Panc1 (cell line): Measurements from ENCODE around the gene CFAP119. TPM values are rescaled to one million over a fixed set of nuclear protein-coding genes. Genes with fewer than 3 reads are reported as not detected.

ENCODE experiments used
- ATAC-seq: fragments of 200-7000 bp; cut with Tn5 transposase; 2 replicates; pipeline ENCODE4 v1.9.1; 2020; ENCODE audit warnings: mild to moderate bottlenecking, moderate library complexity
- BruUV-seq: library from RNA; stranded (reverse); fragments of 400-500 nt; replicated peaks from 2 replicates; lab custom pipeline; 2021; lab: Mats Ljungman, UMichigan
- CTCF ChIA-PET: fragments of 300-600 bp; sonication (Branson Sonifier 250); formaldehyde crosslinking; loops from one replicate; lab custom pipeline; 2022; ENCODE audit warnings: antibody characterized with exemption; lab: Charles Lee
- POLR2A ChIA-PET: fragments of 300-600 bp; sonication (Branson Sonifier 250); formaldehyde crosslinking; loops from one replicate; lab custom pipeline; 2022; ENCODE audit warnings: antibody characterized with exemption; lab: Charles Lee
- DNase-seq: peaks from one replicate; pipeline ENCODE4 v3.0.0-alpha.2; 2010; ENCODE audit warnings: low read depth, low spot score
- H3K27ac ChIP-seq: 2 replicates; pipeline ENCODE4 v1.5.1; 2011; ENCODE audit warnings: mild to moderate bottlenecking, low read length, inconsistent platforms
- H3K27me3 ChIP-seq: fragments of 200-500 bp; sonication (Bioruptor generic); 2 replicates; pipeline ENCODE4 v1.6.0; 2014; ENCODE audit warnings: low read length, inconsistent platforms; ENCODE audit not compliant: control insufficient read depth, insufficient read depth
- H3K36me3 ChIP-seq: fragments of 200-500 bp; sonication (Bioruptor generic); 2 replicates; pipeline ENCODE4 v1.5.1; 2014; ENCODE audit warnings: inconsistent platforms, mild to moderate bottlenecking, low read length, moderate library complexity; ENCODE audit not compliant: control insufficient read depth, insufficient read depth
- H3K4me1 ChIP-seq: 2 replicates; pipeline ENCODE4 v1.5.1; 2011; ENCODE audit warnings: inconsistent platforms, mild to moderate bottlenecking, low read length, moderate library complexity; ENCODE audit not compliant: control insufficient read depth, insufficient read depth
- H3K4me3 ChIP-seq, 2 experiments: 2 replicates each; pipeline ENCODE4 v1.5.1; 2011 to 2012; ENCODE audit warnings: low read depth in 2 of 2, low read length in 2 of 2, mild to moderate bottlenecking in 2 of 2, inconsistent platforms in 1 of 2, moderate library complexity in 1 of 2
- H3K9me3 ChIP-seq: fragments of 200-500 bp; sonication (Bioruptor generic); 2 replicates; pipeline ENCODE4 v1.5.1; 2014; ENCODE audit warnings: low read depth, mild to moderate bottlenecking, inconsistent platforms, low read length, moderate library complexity; ENCODE audit not compliant: control insufficient read depth, insufficient read depth
- CTCF ChIP-seq: fragments of 450-650 bp; IDR thresholded peaks from 2 replicates; pipeline ENCODE4 v1.5.1; 2017; ENCODE audit warnings: mild to moderate bottlenecking
- POLR2AphosphoS5 ChIP-seq: IDR thresholded peaks from 2 replicates; pipeline ENCODE4 v1.6.1; 2012; ENCODE audit warnings: mild to moderate bottlenecking, low read depth, low read length, moderate library complexity
- SIN3A ChIP-seq: IDR thresholded peaks from 2 replicates; pipeline ENCODE4 v1.6.1; 2012; ENCODE audit warnings: low read depth, mild to moderate bottlenecking, low read length, moderate library complexity, borderline replicate concordance; ENCODE audit not compliant: insufficient read depth
- TCF7L2 ChIP-seq: IDR thresholded peaks from 2 replicates; pipeline ENCODE4 v1.6.1; 2011; ENCODE audit warnings: mild to moderate bottlenecking, low read depth, low read length, inconsistent platforms
- in situ Hi-C: cut with HindIII; loops from 2 replicates; pipeline ENCODE4 v1.10.0; 2016; ENCODE audit warnings: low sequenced_read_pairs, low pct_unique_long_range_greater_than_20kb
- intact Hi-C: fragments of 100-400 bp; cut with micrococcal nuclease; formaldehyde crosslinking; loops from one replicate; pipeline ENCODE4 v1.10.0; 2022; ENCODE audit not compliant: unreplicated experiment
- total RNA-seq: library from RNA; stranded (reverse); gene quantifications from one replicate; pipeline ENCODE4 v1.2.1, GENCODE V29; 2021; ENCODE audit not compliant: unreplicated experiment
- TF ChIP-seq, protein P1 (sequence below), 2 experiments: IDR thresholded peaks; 2 replicates each; pipeline ENCODE4 v1.6.1; 2011 to 2012; ENCODE audit warnings: low read depth in 2 of 2, control low read depth in 1 of 2, low read length in 1 of 2, mild to moderate bottlenecking in 1 of 2, moderate library complexity in 1 of 2; ENCODE audit not compliant: insufficient read depth in 1 of 2

The CFAP119 gene
- total RNA-seq, 1 experiment from 2014 or later: 21.0 TPM

GRCh38 chr16:30778549-30779244, 16.8 kb upstream of the CFAP119 start:
- no peaks in the 10 kb centered on the region for H3K27me3 ChIP-seq
- in situ Hi-C loops: no loop called here
- POLR2A ChIA-PET: interaction anchor here (0.8 to 1.0 kb wide), 2 partner anchors 28 to 163 kb away, joined by 3 read pairs; no protein-coding TSS in a partner anchor
- TF ChIP-seq POLR2AphosphoS5 (peak; percentile 48; the same call in 1 of the 2 replicates), CTCF (no peak), TCF7L2 (no peak), SIN3A (no peak)
- TF ChIP-seq, protein P1, sequence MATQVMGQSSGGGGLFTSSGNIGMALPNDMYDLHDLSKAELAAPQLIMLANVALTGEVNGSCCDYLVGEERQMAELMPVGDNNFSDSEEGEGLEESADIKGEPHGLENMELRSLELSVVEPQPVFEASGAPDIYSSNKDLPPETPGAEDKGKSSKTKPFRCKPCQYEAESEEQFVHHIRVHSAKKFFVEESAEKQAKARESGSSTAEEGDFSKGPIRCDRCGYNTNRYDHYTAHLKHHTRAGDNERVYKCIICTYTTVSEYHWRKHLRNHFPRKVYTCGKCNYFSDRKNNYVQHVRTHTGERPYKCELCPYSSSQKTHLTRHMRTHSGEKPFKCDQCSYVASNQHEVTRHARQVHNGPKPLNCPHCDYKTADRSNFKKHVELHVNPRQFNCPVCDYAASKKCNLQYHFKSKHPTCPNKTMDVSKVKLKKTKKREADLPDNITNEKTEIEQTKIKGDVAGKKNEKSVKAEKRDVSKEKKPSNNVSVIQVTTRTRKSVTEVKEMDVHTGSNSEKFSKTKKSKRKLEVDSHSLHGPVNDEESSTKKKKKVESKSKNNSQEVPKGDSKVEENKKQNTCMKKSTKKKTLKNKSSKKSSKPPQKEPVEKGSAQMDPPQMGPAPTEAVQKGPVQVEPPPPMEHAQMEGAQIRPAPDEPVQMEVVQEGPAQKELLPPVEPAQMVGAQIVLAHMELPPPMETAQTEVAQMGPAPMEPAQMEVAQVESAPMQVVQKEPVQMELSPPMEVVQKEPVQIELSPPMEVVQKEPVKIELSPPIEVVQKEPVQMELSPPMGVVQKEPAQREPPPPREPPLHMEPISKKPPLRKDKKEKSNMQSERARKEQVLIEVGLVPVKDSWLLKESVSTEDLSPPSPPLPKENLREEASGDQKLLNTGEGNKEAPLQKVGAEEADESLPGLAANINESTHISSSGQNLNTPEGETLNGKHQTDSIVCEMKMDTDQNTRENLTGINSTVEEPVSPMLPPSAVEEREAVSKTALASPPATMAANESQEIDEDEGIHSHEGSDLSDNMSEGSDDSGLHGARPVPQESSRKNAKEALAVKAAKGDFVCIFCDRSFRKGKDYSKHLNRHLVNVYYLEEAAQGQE (IDR thresholded peaks at IDR 0.05; ENCODE audit: insufficient read depth in 1 of 2, low read depth in 2 of 2, low read length in 1 of 2): no peak
- peaks cover 17% of the 10 kb centered on the region for H3K4me1 ChIP-seq
- no peak overlapping the region for H3K4me3 ChIP-seq
- BruUV-seq: no TSS peak
- DNase-seq (no peak), ATAC-seq (no peak)
- intact Hi-C loops: no loop called here
- H3K9me3 ChIP-seq: no peaks in the 10 kb centered on the region
- 0 out of 2 replicates have a peak overlapping the region, but pooled peaks have one; percentile 34 for H3K27ac ChIP-seq
- H3K36me3 ChIP-seq: peaks cover 2% of the 10 kb centered on the region; the same call in 1 of the 2 replicates
- CTCF ChIA-PET: interaction anchor here (0.6 to 1.0 kb wide), 2 partner anchors 31 to 104 kb away, joined by 4 to 7 read pairs; partner anchors contain the start of gene PHKG2

- no peak for ATAC-seq
- TF ChIP-seq, protein P1 (IDR thresholded peaks at IDR 0.05; ENCODE audit: insufficient read depth in 1 of 2, low read depth in 2 of 2, low read length in 1 of 2): no peak
- TF ChIP-seq TCF7L2 (no peak), CTCF (no peak), POLR2AphosphoS5 (no peak; the same call in 1 of the 2 replicates), SIN3A (no peak)
- Histone ChIP-seq H3K4me1 (peaks cover 17% of the 10 kb centered on the region), H3K36me3 (peaks cover 1% of the 10 kb centered on the region; the same call in 1 of the 2 replicates), H3K9me3 (no peaks in the 10 kb centered on the region), H3K27me3 (no peaks in the 10 kb centered on the region), H3K4me3 (no peak overlapping the region), H3K27ac (peak overlapping the region; percentile 44)
- in situ Hi-C loops (no loop called here), intact Hi-C loops (no loop called here)
- BruUV-seq: no TSS peak
- ChIA-PET CTCF (interaction anchor here (0.6 to 1.0 kb wide), 2 partner anchors 30 to 197 kb away, joined by 4 read pairs; partner anchors contain the start of gene PHKG2), POLR2A (interaction anchor here (0.8 to 1.0 kb wide), 2 partner anchors 28 to 164 kb away, joined by 3 read pairs; no protein-coding TSS in a partner anchor)
- DNase-seq: no peak
These were observed 15.9 kb upstream of the CFAP119 start for GRCh38 chr16:30777591-30778297.
